ENCODE measurements around the gene KRTAP1-1.
"Not testable (repeated sequence)": the region's sequence is repeated elsewhere in the genome, so short reads cannot be mapped to it uniquely, and the experiment has no call there.

DNA sequence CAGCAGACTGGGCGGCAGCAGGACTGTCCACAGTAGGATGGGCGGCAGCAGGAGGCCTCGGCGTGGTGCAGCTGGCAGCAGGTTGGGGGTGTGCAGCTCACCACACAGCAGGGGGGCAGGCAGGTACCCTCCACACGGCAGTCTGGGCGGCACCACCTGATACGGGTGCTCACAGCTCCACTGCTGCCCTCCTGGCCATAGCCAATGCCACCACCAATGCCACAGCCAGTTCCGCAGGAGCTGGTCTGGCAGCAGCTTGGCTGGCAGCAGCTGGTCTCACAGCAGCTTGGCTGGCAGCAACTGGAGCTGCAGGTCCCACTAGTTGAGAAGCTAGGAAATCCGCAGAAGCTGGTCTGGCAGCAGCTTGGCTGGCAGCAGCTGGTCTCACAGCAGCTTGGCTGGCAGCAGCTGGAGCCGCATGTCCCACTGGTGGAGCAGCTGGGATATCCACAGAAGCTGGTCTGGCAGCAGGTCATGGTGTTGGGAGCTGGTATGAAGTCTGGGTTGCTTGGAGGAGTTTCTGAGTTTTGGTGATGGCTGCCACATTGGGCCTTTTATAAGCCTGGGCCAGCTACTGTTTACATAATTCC is 6.8 kb downstream of the KRTAP1-1 start, which contains the start of gene KRTAP1-3:
- TF ChIP-seq, protein P1, sequence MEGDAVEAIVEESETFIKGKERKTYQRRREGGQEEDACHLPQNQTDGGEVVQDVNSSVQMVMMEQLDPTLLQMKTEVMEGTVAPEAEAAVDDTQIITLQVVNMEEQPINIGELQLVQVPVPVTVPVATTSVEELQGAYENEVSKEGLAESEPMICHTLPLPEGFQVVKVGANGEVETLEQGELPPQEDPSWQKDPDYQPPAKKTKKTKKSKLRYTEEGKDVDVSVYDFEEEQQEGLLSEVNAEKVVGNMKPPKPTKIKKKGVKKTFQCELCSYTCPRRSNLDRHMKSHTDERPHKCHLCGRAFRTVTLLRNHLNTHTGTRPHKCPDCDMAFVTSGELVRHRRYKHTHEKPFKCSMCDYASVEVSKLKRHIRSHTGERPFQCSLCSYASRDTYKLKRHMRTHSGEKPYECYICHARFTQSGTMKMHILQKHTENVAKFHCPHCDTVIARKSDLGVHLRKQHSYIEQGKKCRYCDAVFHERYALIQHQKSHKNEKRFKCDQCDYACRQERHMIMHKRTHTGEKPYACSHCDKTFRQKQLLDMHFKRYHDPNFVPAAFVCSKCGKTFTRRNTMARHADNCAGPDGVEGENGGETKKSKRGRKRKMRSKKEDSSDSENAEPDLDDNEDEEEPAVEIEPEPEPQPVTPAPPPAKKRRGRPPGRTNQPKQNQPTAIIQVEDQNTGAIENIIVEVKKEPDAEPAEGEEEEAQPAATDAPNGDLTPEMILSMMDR (IDR thresholded peaks at IDR 0.05), result not testable (repeated sequence)
- TF ChIP-seq POLR2AphosphoS5 (IDR thresholded peaks at IDR 0.05), result not testable (repeated sequence)

All from esophagus muscularis mucosa (tissue), 3 donors.